Esophagus muscularis mucosa (tissue), 4 donors: ENCODE measurements around the gene LAMTOR5. TPM values are rescaled to one million over a fixed set of nuclear protein-coding genes. Genes with fewer than 3 reads are reported as not detected.
"Not testable (repeated sequence)": the region's sequence is repeated elsewhere in the genome, so short reads cannot be mapped to it uniquely, and the experiment has no call there.

Source experiments
- DNase-seq: peaks from one replicate; pipeline ENCODE4 v3.0.0-alpha.2; 2017; ENCODE audit errors: extremely low spot score
- H3K27ac ChIP-seq, 4 donors: fragments of 200-600 bp; sonication (generic); replicated peaks in 1 of 4; 1 replicate in 3 of 4; 2 replicates in 1 of 4; pipeline ENCODE4 v1.5.1; 2016 to 2019; ENCODE audit warnings: mild to moderate bottlenecking in 1 of 4
- H3K27me3 ChIP-seq, 4 donors: fragments of 200-600 bp; sonication (generic); one replicate each; pipeline versions ENCODE4 v1.5.1 to v1.6.0; 2016 to 2019
- H3K36me3 ChIP-seq, 4 donors: fragments of 200-600 bp; sonication (generic); one replicate each; pipeline ENCODE4 v1.5.1; 2016 to 2019
- H3K4me1 ChIP-seq, 4 donors: fragments of 200-600 bp; sonication (generic); one replicate each; pipeline ENCODE4 v1.5.1; 2016 to 2019
- H3K4me3 ChIP-seq, 4 donors: fragments of 200-600 bp; sonication (generic); 1 replicate in 2 of 4; 2 replicates in 2 of 4; pipeline ENCODE4 v1.5.1; 2016 to 2019; ENCODE audit warnings: mild to moderate bottlenecking in 4 of 4, moderate library complexity in 1 of 4
- H3K9me3 ChIP-seq, 4 donors: fragments of 200-600 bp; sonication (generic); 1 replicate in 3 of 4; 2 replicates in 1 of 4; pipeline ENCODE4 v1.5.1; 2016 to 2019
- EP300 ChIP-seq: sonication (generic); formaldehyde crosslinking; IDR thresholded peaks from one replicate; pipeline ENCODE4 v1.6.1; 2017; ENCODE audit warnings: antibody characterized with exemption
- POLR2A ChIP-seq: fragments of 450-650 bp; IDR thresholded peaks from one replicate; pipeline ENCODE4 v1.6.1; 2017; ENCODE audit warnings: antibody characterized with exemption, moderate library complexity, mild to moderate bottlenecking, low read depth
- POLR2AphosphoS5 ChIP-seq, 2 donors: sonication (generic); formaldehyde crosslinking; IDR thresholded peaks; one replicate each; pipeline ENCODE4 v1.6.1; 2017; ENCODE audit warnings: antibody characterized with exemption in 2 of 2
- WGBS: methylation state at CpG from one replicate; pipeline ENCODE4 v1.1.5; 2018; 5-methylcytosine and 5-hydroxymethylcytosine counted together
- intact Hi-C: fragments of 100-400 bp; cut with DNase I; formaldehyde crosslinking; loops from one replicate; pipeline ENCODE4 v1.15.1; 2023
- total RNA-seq, 4 donors: library from RNA; depleted of rRNA; stranded (reverse); fragments of >200 nt; gene quantifications; one replicate each; pipeline versions ENCODE4 v1.1.0 to v1.2.1, GENCODE V29; 2016
- TF ChIP-seq, protein P1 (sequence below), 3 experiments: fragments of 200-600 bp in 2 of 3; fragments of 450-650 bp in 1 of 3; sonication (generic) in 2 of 3; IDR thresholded peaks; one replicate each; pipeline ENCODE4 v1.5.1; 2017 to 2019; ENCODE audit warnings: antibody characterized with exemption in 3 of 3, mild to moderate bottlenecking in 2 of 3, moderate library complexity in 1 of 3

LAMTOR5 gene
- total RNA-seq, 4 donors from 2014 or later, result 59.9 to 113 (median 71.0) TPM

DNA sequence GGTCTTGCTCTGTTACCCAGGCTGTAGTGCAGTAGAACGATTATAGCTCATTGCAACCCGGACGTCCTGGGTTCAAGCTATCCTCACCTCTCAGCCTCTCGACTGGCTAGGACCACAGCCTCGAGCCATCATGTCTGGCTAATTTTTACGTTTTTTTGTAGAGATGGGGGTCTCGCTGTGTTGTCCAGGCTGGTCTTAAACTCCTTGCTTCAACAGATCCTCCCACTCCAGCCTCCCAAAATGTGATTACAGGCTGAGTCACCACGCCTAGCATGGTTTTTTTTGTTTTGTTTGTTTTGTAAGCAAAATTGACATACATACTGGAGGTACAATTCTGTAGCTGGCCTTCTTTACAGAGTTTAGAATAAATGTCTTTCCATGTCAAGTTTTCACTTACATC lies 994 bp upstream of the LAMTOR5 start:
- H3K9me3 ChIP-seq, result no peaks in the 10 kb centered on the region
- WGBS, result 80% methylated on average over 8 of the region's 8 CpGs
- H3K27ac ChIP-seq, result peak overlapping the region in 1 of 4 donors; percentile 95
- H3K27me3 ChIP-seq, result no peaks in the 10 kb centered on the region
- peaks cover 20 to 30% (median 27%) of the 10 kb centered on the region in 4 donors for H3K4me1 ChIP-seq
- DNase-seq, result no peak
- peak overlapping the region; percentile 90 to 97 (median 94) for H3K4me3 ChIP-seq
- intact Hi-C loops, result loop anchor here (5.0 kb wide), 1 partner anchor 66 kb away; no protein-coding TSS in a partner anchor
- TF ChIP-seq EP300 (no peak), POLR2AphosphoS5 (IDR thresholded peaks at IDR 0.05) (no peak)
- peaks cover 10 to 24% (median 24%) of the 10 kb centered on the region in 4 donors for H3K36me3 ChIP-seq

DNA sequence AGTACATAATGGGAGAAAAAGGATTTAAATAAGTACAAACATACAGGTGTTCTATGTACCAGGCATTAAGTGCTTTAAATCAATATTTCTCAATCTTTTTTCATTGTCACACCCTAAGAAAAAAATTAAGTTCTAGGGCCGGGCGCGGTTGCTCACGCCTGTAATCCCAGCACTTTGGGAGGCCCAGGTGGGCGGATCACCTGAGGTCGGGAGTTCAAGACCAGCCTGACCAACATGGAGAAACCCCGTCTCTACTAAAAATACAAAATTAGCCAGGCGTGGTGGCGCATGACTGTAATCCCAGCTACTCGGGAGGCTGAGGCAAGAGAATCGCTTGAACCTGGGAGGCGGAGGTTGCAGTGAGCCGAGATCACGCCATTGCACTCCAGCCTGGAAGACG lies 1.1 kb downstream of the LAMTOR5 start:
- DNase-seq, H3K9me3 ChIP-seq, H3K27me3 ChIP-seq: not testable (repeated sequence)
- Histone ChIP-seq H3K27ac (peak overlapping the region; percentile 94 to 96 (median 96)), H3K36me3 (peaks cover 30 to 45% (median 44%) of the 10 kb centered on the region in 4 donors), H3K4me1 (peaks cover 20 to 30% (median 25%) of the 10 kb centered on the region in 4 donors), H3K4me3 (peak overlapping the region; percentile 90 to 97 (median 94))
- intact Hi-C loops, result loop anchor here (5.0 kb wide), 1 partner anchor 64 kb away; no protein-coding TSS in a partner anchor
- WGBS, result 74% methylated on average over 15 of the region's 15 CpGs

- TF ChIP-seq, protein P1, sequence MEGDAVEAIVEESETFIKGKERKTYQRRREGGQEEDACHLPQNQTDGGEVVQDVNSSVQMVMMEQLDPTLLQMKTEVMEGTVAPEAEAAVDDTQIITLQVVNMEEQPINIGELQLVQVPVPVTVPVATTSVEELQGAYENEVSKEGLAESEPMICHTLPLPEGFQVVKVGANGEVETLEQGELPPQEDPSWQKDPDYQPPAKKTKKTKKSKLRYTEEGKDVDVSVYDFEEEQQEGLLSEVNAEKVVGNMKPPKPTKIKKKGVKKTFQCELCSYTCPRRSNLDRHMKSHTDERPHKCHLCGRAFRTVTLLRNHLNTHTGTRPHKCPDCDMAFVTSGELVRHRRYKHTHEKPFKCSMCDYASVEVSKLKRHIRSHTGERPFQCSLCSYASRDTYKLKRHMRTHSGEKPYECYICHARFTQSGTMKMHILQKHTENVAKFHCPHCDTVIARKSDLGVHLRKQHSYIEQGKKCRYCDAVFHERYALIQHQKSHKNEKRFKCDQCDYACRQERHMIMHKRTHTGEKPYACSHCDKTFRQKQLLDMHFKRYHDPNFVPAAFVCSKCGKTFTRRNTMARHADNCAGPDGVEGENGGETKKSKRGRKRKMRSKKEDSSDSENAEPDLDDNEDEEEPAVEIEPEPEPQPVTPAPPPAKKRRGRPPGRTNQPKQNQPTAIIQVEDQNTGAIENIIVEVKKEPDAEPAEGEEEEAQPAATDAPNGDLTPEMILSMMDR (IDR thresholded peaks at IDR 0.05), result no peak
- no peak for TF ChIP-seq POLR2AphosphoS5 (IDR thresholded peaks at IDR 0.05)
- no peak for TF ChIP-seq POLR2A
- TF ChIP-seq EP300, result no peak
- no peak overlapping the region for H3K27ac ChIP-seq
- H3K27me3 ChIP-seq, result no peaks in the 10 kb centered on the region
- no peak overlapping the region for H3K4me3 ChIP-seq
- no peak for DNase-seq
- peaks cover 47 to 65% (median 65%) of the 10 kb centered on the region in 4 donors for H3K36me3 ChIP-seq
- 92% methylated on average over 4 of the region's 4 CpGs for WGBS
- no peaks in the 10 kb centered on the region for H3K9me3 ChIP-seq
- intact Hi-C loops, result no loop called here
- H3K4me1 ChIP-seq, result peaks cover 20 to 30% (median 25%) of the 10 kb centered on the region in 4 donors
Measured at GRCh38 chr1:110404401-110404800, 3.1 kb downstream of the LAMTOR5 start.

GRCh38 chr1:110403805-110404204 lies 3.7 kb downstream of the LAMTOR5 start:
- H3K36me3 ChIP-seq, result peaks cover 47 to 71% (median 69%) of the 10 kb centered on the region in 4 donors
- H3K9me3 ChIP-seq, result no peaks in the 10 kb centered on the region
- intact Hi-C loops, result no loop called here
- DNase-seq, result no peak
- no peaks in the 10 kb centered on the region for H3K27me3 ChIP-seq
- TF ChIP-seq, protein P1 (IDR thresholded peaks at IDR 0.05), result no peak
- TF ChIP-seq EP300 (no peak), POLR2AphosphoS5 (IDR thresholded peaks at IDR 0.05) (no peak)
- WGBS, result 95% methylated on average over 5 of the region's 5 CpGs
- no peak overlapping the region for H3K27ac ChIP-seq
- H3K4me3 ChIP-seq, result no peak overlapping the region
- peaks cover 19 to 28% (median 24%) of the 10 kb centered on the region in 4 donors for H3K4me1 ChIP-seq

DNA sequence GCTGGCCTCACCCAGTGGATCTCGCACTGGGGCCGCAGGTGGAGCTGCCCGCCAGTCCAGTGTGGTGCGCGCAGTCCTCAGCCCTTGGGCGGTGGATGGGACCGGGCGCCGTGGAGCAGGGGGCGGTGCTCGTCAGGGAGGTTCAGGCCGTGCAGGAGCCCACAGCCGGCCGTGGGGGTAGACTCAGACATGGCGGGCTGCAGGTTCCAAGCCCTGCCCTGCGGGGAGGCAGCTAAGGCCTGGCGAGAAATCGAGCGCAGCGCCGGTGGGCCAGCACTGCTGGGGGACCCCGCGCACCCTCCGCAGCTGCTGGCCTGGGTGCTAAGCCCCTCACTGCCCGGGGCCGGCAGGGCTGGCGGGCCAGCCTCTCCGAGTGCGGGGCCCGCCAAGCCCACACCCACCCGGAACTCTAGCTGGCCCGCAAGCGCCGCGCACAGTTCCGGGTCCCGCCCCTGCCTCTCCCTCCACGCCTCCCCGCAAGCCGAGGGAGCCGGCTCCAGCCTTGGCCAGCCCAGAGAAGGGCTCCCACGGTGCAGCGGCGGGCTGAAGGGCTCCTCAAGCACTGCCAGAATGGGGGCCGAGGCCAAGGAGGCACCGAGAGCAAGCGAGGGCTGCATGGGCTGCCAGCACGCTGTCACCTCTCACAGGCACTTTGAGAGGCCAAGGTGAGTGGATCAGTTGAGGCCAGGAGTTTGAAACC lies 11.1 kb downstream of the LAMTOR5 start:
- H3K4me1 ChIP-seq, H3K27ac ChIP-seq, intact Hi-C loops, H3K27me3 ChIP-seq, H3K9me3 ChIP-seq, DNase-seq, H3K4me3 ChIP-seq: not testable (repeated sequence)
- 97% methylated on average over 18 of the region's 48 CpGs for WGBS
- peaks cover 29 to 70% (median 55%) of the 10 kb centered on the region in 4 donors for H3K36me3 ChIP-seq

DNA sequence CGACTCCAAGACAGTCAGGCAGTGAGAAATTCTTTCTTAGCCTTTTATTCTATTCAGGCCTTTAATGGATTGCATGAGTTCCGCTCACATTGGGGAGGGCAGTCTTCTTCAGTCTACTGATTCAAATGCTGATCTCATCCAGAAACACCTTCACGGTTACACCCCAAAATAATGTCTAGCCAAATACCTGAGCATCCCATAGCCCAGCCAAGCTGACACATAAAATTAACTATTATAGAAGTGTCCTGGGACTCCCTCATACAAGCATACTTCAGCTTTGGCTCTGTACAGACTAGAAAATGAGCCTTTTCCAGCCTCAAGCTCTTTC lies 13.0 kb downstream of the LAMTOR5 start:
- TF ChIP-seq POLR2AphosphoS5 (IDR thresholded peaks at IDR 0.05), result no peak
- TF ChIP-seq POLR2A, result no peak
- no peak for TF ChIP-seq EP300
- TF ChIP-seq, protein P1 (IDR thresholded peaks at IDR 0.05), result no peak
- intact Hi-C loops, result loop anchor here (5.0 kb wide), 1 partner anchor 52 kb away; no protein-coding TSS in a partner anchor
- 94% methylated on average over 3 of the region's 3 CpGs for WGBS
- H3K4me1 ChIP-seq, result peaks cover 0 to 19% (median 17%) of the 10 kb centered on the region in 4 donors
- no peaks in the 10 kb centered on the region for H3K27me3 ChIP-seq
- H3K36me3 ChIP-seq, result peaks cover 13 to 51% (median 35%) of the 10 kb centered on the region in 4 donors
- no peak overlapping the region for H3K4me3 ChIP-seq
- no peak for DNase-seq
- H3K9me3 ChIP-seq, result no peaks in the 10 kb centered on the region
- no peak overlapping the region for H3K27ac ChIP-seq
